ENCODE results near the gene CAB39L.

Gene CAB39L

GRCh38 chr13:49271264-49271663 is 172.6 kb downstream of the CAB39L start:
- DNase-seq = no peak

GRCh38 chr13:49265822-49266221 is 178.0 kb downstream of the CAB39L start:
- no peak for DNase-seq

- no peak for DNase-seq
These were observed 181.2 kb downstream of the CAB39L start for GRCh38 chr13:49262634-49263033.

- DNase-seq = no peak
These were observed 184.3 kb downstream of the CAB39L start for GRCh38 chr13:49259586-49259985.
